ENCODE results near the gene MS4A8. TPM values are rescaled to one million over a fixed set of nuclear protein-coding genes. Genes with fewer than 3 reads are reported as not detected.

The MS4A8 gene
- total RNA-seq, 1 experiment from 2014 or later, result not detected

- Histone ChIP-seq H2BK15ac (ENCODE audit: low read depth, low read length) (no peak overlapping the region), H4K8ac (replicated peaks; ENCODE audit: insufficient read length, low read depth, low read length) (no peak overlapping the region), H3K4me1 (ENCODE audit: insufficient read depth, low read length) (no peaks in the 10 kb centered on the region), H3K4me2 (ENCODE audit: insufficient read depth, insufficient read length, low read length) (no peak overlapping the region), H3K9me3 (ENCODE audit: control insufficient read depth, low read depth, low read length) (no peaks in the 10 kb centered on the region), H2BK12ac (ENCODE audit: insufficient read length, low read depth, low read length) (no peak overlapping the region), H3K79me2 (ENCODE audit: insufficient read depth, low read length) (no peaks in the 10 kb centered on the region), H4K91ac (ENCODE audit: insufficient read length, low read depth, low read length) (no peak overlapping the region), H3K14ac (ENCODE audit: insufficient read depth, low read length) (no peak overlapping the region), H4K20me1 (ENCODE audit: control insufficient read depth, insufficient read depth, insufficient read length) (no peaks in the 10 kb centered on the region), H3K18ac (ENCODE audit: insufficient read length, low read depth, low read length) (no peak overlapping the region), H3K23me2 (ENCODE audit: insufficient read length, low read depth, low read length, poor library complexity, severe bottlenecking) (no peaks in the 10 kb centered on the region), H2AK5ac (ENCODE audit: insufficient read length, low read length) (no peak overlapping the region), H3K4ac (ENCODE audit: low read depth, low read length) (no peak overlapping the region), H3K27me3 (ENCODE audit: insufficient read depth, low read length) (no peaks in the 10 kb centered on the region), H3K9ac (ENCODE audit: extremely low read depth, insufficient read length, low read length) (no peak overlapping the region), H2BK5ac (ENCODE audit: insufficient read length, low read length) (no peak overlapping the region), H3K79me1 (ENCODE audit: insufficient read depth, low read depth, low read length, poor library complexity, severe bottlenecking) (no peaks in the 10 kb centered on the region), H4K5ac (ENCODE audit: insufficient read length, low read depth, low read length) (no peak overlapping the region), H2BK120ac (ENCODE audit: low read depth, low read length, poor library complexity, severe bottlenecking) (no peak overlapping the region), H3K27ac (ENCODE audit: insufficient read length, low read depth, low read length) (no peak overlapping the region), H3T11ph (ENCODE audit: low read length) (no peak overlapping the region), H2AFZ (ENCODE audit: low read length) (no peak overlapping the region), H3K56ac (ENCODE audit: insufficient read length, low read depth, low read length) (no peak overlapping the region), H3K23ac (ENCODE audit: insufficient read length, low read depth, low read length) (no peak overlapping the region), H2BK20ac (ENCODE audit: low read depth, low read length, poor library complexity, severe bottlenecking) (no peak overlapping the region)
- Mint-ChIP-seq H3K4me3 (no peak overlapping the region), H3K4me1 (peaks cover 4 to 8% of the 10 kb centered on the region in 2 experiments), H3K9me3 (no peaks in the 10 kb centered on the region; a peak in 2 of 5 replicates), H3K27ac (no peak overlapping the region), H3K36me3 (ENCODE audit: insufficient read depth in 1 of 3, low read depth in 3 of 3) (no peaks in the 10 kb centered on the region), H3K27me3 (ENCODE audit: low read depth) (peaks cover 5% of the 10 kb centered on the region)
- TF ChIP-seq CTCF (conservative IDR thresholded peaks at IDR 0.05), result no peak
- no CpG with 5 or more reads among the region's 3 CpGs for WGBS (ENCODE audit: extremely low coverage, insufficient read length, low lambda C conversion rate)
- DNase-seq, result no peak
Observed at GRCh38 chr11:60741421-60741820, 42.0 kb downstream of the MS4A8 start.
